Mucosa of descending colon (tissue), 3 donors: ENCODE measurements around the gene RIC1. TPM values are rescaled to one million over a fixed set of nuclear protein-coding genes. Genes with fewer than 3 reads are reported as not detected.
"Not testable (repeated sequence)": the region's sequence is repeated elsewhere in the genome, so short reads cannot be mapped to it uniquely, and the experiment has no call there.

ENCODE experiments used
- ATAC-seq: fragments of 200-7000 bp; cut with Tn5 transposase; one replicate; pipeline ENCODE4 v1.9.1; 2020; ENCODE audit warnings: mild to moderate bottlenecking, moderate library complexity
- DNase-seq, 3 donors: peaks; one replicate each; pipeline ENCODE4 v3.0.0-alpha.2; 2020
- H3K36me3 ChIP-seq: fragments of 200-600 bp; one replicate; pipeline ENCODE4 v1.8.0; 2021; ENCODE audit warnings: low read depth, mild to moderate bottlenecking
- H3K4me1 ChIP-seq: fragments of 200-600 bp; one replicate; pipeline ENCODE4 v1.8.0; 2021; ENCODE audit warnings: low read depth, mild to moderate bottlenecking
- H3K4me3 ChIP-seq: fragments of 200-600 bp; one replicate; pipeline ENCODE4 v1.8.0; 2021; ENCODE audit warnings: mild to moderate bottlenecking
- H3K9me3 ChIP-seq: fragments of 200-600 bp; one replicate; pipeline ENCODE4 v1.8.0; 2021; ENCODE audit warnings: mild to moderate bottlenecking
- intact Hi-C, 2 donors: fragments of 100-400 bp; cut with DNase I in 1 of 2; cut with micrococcal nuclease in 1 of 2; formaldehyde crosslinking; loops; one replicate each; pipeline versions ENCODE4 v1.11.0 to v1.11.1; 2022; cut with DNase I, micrococcal nuclease
- total RNA-seq, 3 donors: library from RNA; stranded (reverse); fragmentation: NEBNext Ultra II Directional in 2 of 3; extraction: Animal tissue kit (Norgen Biotek cat#: 25700) in 2 of 3; gene quantifications; one replicate each; pipeline versions ENCODE4 v1.2.1 to v1.2.4, GENCODE V29; 2021 to 2023
- TF ChIP-seq, protein P1 (sequence below): fragments of 200-600 bp; IDR thresholded peaks from one replicate; pipeline ENCODE4 v1.8.0; 2022; ENCODE audit warnings: antibody characterized with exemption, mild to moderate bottlenecking
- donor health status: DM: no; HTN: no; CAD: no; lungs with moderate emphysema.
- donor health status: DM: no; HTN: no; CAD: no.
- donor health status: DM: no; HTN: yes; CAD: no.

The RIC1 gene
- total RNA-seq, 3 donors from 2014 or later: 15.8 to 22.4 (median 20.2) TPM

DNA sequence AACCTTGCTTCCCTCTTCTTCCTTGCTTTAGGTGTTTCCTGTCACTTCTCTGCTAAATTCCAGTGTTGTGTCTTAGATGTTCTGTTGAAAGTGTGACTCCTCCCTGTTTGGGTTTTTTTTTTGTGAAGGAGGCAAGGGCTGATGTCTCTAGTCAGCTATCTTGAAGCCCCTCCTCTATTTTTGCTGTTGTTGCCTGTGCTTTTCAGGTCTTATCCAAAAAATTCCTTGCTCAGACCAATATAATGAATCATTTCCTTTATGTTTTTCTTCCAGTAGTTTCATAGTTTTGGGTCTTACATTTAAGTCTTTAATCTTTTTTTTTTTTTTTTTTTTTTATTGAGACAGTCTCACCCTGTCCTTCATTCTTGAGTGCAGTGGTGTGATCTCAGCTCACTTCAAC lies 22.3 kb downstream of the RIC1 start:
- Histone ChIP-seq H3K36me3 (no peaks in the 10 kb centered on the region), H3K4me1 (no peaks in the 10 kb centered on the region), H3K4me3 (no peak overlapping the region), H3K9me3 (peaks cover 24% of the 10 kb centered on the region)
- no peak for DNase-seq
- intact Hi-C loops: no loop called here
- TF ChIP-seq, protein P1, sequence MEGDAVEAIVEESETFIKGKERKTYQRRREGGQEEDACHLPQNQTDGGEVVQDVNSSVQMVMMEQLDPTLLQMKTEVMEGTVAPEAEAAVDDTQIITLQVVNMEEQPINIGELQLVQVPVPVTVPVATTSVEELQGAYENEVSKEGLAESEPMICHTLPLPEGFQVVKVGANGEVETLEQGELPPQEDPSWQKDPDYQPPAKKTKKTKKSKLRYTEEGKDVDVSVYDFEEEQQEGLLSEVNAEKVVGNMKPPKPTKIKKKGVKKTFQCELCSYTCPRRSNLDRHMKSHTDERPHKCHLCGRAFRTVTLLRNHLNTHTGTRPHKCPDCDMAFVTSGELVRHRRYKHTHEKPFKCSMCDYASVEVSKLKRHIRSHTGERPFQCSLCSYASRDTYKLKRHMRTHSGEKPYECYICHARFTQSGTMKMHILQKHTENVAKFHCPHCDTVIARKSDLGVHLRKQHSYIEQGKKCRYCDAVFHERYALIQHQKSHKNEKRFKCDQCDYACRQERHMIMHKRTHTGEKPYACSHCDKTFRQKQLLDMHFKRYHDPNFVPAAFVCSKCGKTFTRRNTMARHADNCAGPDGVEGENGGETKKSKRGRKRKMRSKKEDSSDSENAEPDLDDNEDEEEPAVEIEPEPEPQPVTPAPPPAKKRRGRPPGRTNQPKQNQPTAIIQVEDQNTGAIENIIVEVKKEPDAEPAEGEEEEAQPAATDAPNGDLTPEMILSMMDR: no peak
- ATAC-seq: no peak

- TF ChIP-seq, protein P1: no peak
- DNase-seq (no peak), ATAC-seq (no peak)
- H3K36me3 ChIP-seq: no peaks in the 10 kb centered on the region
- no peaks in the 10 kb centered on the region for H3K4me1 ChIP-seq
- no peak overlapping the region for H3K4me3 ChIP-seq
- intact Hi-C loops: no loop called here
- peaks cover 24% of the 10 kb centered on the region for H3K9me3 ChIP-seq
Measured at GRCh38 chr9:5652821-5653220, 23.9 kb downstream of the RIC1 start.

GRCh38 chr9:5662804-5663203 lies 33.9 kb downstream of the RIC1 start:
- ATAC-seq, H3K36me3 ChIP-seq, H3K4me1 ChIP-seq, intact Hi-C loops, H3K9me3 ChIP-seq, H3K4me3 ChIP-seq, DNase-seq: not testable (repeated sequence)

DNA sequence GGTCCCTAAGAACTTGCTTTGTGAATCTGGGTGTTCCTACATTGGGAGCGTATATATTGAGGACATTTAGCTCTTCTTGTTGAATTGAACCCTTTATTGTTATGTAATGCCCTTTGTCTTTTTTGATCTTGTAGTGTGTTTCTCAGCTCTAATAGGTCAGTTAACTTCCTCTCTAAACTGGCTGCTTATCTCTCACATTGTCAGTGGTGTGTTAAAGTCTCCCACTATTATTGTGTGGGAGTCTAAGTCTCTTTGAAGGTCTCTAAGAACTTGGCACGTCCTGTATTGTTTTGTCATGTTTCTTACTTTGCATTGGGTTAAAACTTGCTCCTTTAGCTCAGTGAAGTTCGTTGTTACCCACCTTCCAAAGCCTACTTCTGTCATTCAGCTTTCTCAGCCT lies 36.2 kb downstream of the RIC1 start:
- no peaks in the 10 kb centered on the region for H3K4me1 ChIP-seq
- DNase-seq (no peak), ATAC-seq (no peak)
- H3K4me3 ChIP-seq: no peak overlapping the region
- H3K36me3 ChIP-seq: no peaks in the 10 kb centered on the region
- TF ChIP-seq, protein P1: no peak
- intact Hi-C loops: no loop called here
- H3K9me3 ChIP-seq: peaks cover 4% of the 10 kb centered on the region

GRCh38 chr9:5667391-5667790 lies 38.5 kb downstream of the RIC1 start:
- TF ChIP-seq, protein P1: no peak
- peaks cover 5% of the 10 kb centered on the region for H3K4me1 ChIP-seq
- H3K4me3 ChIP-seq: no peak overlapping the region
- no peak for DNase-seq
- intact Hi-C loops: no loop called here
- no peak for ATAC-seq
- peaks cover 4% of the 10 kb centered on the region for H3K9me3 ChIP-seq
- H3K36me3 ChIP-seq: no peaks in the 10 kb centered on the region

DNA sequence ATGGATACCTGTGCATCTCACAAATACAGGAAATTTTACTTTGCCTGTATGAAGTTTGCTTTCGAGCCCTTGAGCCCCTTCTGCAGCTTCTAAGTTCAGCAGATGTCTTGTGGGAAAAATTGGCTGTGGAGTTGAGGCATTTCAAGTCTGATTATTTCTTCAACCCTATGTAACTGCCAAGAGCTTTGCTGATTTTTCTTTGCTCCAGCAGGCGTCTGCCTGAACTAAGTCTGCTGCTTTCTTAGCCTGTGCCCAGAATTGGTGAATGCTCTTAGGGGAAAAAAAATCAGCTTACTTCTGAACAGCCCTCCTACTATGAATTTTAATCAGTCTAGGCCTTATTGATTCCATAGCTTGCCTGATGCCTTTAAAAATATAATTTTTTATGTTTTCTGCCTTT lies 41.2 kb downstream of the RIC1 start:
- intact Hi-C loops: no loop called here
- Histone ChIP-seq H3K4me3 (no peak overlapping the region), H3K36me3 (no peaks in the 10 kb centered on the region), H3K4me1 (peaks cover 5% of the 10 kb centered on the region), H3K9me3 (no peaks in the 10 kb centered on the region)
- ATAC-seq (no peak), DNase-seq (no peak)
- TF ChIP-seq, protein P1: no peak
